GM19468 (cell line): ENCODE results near the gene TEP1.
"Not testable (repeated sequence)": the region's sequence is repeated elsewhere in the genome, so short reads cannot be mapped to it uniquely, and the experiment has no call there.

ENCODE experiments used
- ATAC-seq: cut with Tn5 transposase; IDR thresholded peaks from one replicate; pipeline ENCODE4 v1.9.1; 2021; ENCODE audit warnings: mild to moderate bottlenecking, moderate library complexity, moderate number of reproducible peaks; ENCODE audit not compliant: unreplicated experiment; ENCODE audit errors: extremely low read depth

The TEP1 gene

GRCh38 chr14:20397511-20397910 is 15.8 kb downstream of the TEP1 start:
- no peak for ATAC-seq

GRCh38 chr14:20391505-20391904 is 21.8 kb downstream of the TEP1 start:
- ATAC-seq: no peak

DNA sequence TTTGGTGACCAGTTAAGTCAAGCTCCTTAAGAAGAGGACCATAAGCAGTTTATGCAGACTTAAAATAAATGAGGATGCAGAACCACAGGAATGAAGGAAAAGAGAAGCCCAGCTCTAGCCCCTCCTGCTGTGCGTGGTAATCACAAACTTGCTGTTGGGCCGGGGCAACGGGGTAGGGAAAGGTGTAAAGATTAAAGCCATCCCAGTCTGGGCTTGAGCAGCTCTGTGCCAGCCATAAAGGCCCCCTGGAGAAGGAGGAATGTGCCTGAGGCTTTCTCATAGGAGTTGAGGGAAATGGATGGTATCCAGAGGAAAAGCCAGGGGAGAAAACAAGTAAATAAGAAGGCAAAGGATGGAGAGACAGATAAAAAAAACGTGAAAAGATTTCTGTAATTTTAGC is 25.1 kb downstream of the TEP1 start:
- no peak for ATAC-seq

GRCh38 chr14:20387576-20387975 is 25.7 kb downstream of the TEP1 start:
- ATAC-seq: peak; percentile 58

DNA sequence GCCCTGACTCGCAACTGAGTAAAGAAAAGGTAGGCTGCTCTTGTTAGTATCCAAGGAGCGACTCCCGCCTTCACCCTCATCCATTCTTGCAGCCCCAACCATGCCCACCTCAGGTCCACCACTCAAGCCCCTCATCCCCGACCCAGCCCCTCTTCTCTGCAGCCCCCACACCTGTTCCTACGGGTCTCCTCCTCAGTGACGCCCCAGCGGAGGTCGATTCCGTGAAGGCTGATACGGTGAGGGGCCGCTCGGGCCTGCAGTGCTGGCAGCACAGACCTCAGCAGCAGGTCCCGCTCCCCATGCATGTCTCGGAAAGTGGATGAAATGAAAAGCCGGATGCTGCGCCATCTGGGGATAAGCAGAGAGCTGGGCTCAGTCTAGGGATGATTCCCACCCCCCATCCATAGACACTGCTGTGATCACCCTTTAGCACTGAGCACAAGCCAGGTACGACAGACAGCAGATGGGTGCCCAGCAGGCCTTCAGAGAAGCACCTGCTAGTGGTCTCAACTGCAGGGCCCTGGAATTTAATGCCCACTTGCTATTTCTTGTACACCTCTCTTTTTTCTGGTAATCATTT is 26.9 kb downstream of the TEP1 start:
- ATAC-seq: no peak

DNA sequence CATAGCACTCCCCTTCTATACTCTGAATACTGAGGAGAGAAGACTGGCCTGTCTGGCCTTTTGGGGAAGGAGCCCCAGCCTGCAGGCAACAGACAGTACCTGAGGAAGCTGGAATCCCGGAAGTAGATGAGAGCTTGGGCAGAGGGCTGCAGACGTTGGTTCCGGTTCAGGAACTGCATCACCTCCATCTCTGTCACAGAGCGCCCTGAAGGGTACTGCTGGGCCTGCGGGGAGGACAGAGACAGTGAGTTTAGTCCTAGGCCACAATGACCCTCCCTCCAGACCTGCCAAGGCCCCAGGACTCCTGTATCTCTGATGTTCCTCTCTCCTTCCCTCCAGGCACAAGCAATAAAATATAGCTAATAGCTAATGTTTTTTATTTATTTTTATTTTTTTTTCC is 28.4 kb downstream of the TEP1 start:
- no peak for ATAC-seq

DNA sequence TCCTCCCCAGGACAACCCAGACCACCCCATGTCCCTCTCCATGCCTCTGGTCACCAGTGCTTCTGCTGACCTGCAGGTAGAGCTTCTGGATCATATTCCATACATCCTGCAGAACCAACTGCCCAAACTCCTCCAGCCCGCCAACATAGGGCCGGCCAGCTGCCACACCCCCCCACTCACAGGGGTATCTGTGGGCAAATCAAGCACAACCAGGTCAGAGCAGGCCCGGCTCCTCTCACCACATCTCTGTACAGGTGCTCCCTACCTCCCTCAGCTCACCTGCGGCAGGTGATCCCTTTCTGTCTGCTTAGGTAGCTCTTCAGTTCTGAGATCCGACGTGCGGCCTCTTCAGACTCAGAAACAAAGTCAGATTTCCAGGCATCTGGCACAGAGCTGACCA is 29.0 kb downstream of the TEP1 start:
- no peak for ATAC-seq

DNA sequence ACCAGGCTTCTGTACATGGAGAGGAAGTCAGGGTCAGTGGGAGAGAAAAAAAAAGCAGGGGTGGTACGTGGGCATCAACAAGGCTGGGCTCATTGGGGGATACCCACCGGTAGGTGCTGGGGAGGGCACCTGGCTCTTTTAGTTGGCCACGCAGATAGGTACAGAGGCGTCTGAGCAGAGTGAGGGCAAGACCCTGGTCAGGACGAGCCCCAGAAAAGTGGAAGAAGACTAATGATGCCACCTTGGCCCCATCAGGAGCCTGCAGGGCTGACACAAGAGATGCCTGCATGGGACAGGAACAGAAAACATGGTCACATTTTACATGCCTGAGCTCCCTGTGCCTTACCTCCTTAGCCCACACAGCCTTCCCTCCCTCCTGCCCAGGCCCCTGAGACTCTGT is 29.7 kb downstream of the TEP1 start:
- no peak for ATAC-seq

DNA sequence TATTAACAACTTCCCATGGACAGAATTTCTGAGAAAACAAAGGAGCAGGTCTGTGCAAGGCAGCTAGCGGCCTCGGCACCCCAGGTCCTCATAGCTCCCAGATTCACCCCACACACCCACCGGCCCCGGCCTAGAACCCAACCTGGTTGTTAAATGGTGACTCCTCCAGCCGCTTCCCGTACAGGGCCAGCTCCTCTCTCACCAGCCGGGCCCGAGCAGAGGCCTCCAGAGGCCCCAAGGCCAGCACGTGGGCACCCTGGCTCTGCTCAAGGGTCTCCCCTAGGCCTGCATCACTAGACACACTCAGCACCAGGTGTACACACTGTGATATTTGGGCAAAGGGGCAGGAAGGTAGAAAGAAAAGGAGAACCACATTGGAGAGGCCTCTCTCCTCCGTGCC is 30.3 kb downstream of the TEP1 start:
- ATAC-seq: no peak

DNA sequence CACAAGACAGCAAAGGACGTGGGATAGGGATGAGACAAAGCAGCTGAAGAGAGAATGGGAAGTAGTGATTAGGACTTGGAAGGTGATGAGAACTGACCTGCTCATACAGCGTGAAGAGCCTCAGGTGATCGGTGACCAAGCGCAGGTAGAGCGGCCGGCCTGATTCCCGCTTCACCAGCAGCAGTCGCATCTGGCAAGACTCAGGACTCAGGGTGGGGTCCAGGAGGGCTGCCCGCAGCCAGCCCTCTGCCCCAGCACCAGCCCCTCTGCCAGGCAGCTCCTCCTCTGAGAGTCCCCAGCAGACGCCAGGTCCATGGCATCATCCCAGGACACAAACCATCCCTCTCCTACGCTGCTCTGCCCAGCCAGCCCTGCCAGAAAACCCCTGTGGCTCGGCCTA is 30.8 kb downstream of the TEP1 start:
- ATAC-seq: no peak

GRCh38 chr14:20381341-20381740 is 32.0 kb downstream of the TEP1 start:
- no peak for ATAC-seq

DNA sequence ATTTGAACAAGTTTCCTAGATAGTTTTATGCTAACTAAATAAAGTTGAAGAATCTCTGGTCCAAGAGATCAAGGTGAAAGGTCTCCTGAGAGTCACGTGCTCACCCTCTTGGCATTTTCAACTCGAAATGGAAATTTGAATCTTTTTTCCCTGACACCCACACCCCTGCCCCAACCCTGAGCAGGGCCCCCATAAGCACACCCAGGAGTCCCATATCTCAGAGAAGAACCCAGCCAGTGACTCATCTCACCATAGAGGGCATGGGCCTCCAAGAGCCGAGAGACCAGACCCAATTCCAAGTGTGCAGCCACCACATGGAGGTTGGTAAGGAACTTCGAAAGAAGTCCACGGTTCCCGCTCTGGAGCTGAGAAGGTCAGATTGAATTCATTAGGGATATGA is 32.6 kb downstream of the TEP1 start:
- ATAC-seq: no peak

DNA sequence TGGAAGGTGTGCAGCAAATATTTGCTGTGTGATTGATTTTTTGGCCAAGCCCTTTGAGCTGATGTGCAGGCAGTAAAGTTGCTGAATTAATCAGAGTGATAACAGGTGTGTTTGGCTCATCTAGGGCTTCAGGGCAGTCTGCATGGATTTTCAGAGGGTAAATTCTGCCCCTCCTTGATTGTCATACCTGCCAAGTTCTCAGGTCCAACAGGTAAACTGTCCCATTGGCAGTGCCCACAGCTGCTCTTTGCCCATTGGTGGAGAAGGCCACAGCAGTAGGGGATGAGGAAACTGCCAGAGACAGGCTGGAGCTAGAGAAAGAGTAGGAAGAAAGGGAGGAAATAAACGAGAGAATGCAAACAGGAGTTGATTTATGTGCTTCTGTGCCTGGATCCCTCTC is 33.6 kb downstream of the TEP1 start:
- ATAC-seq: no peak

DNA sequence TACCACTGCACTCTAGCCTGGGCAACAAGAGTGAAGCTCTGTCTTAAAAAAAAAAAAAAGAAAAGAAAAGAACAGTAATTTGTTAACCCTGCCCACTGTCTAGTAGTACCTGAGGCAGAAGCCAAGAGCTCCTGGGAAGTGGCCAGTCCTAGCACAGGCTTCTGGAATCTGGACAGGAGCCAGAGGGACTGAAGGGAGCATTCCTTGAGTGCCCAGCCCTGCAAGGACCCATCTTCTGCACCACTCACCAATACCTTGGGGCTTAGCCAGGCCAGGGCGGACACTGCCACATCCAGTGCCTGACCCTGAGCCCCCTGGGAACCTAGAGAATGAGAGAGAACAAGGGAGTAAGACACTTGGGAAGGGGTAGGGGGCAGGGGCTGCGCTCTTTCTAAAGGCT is 36.1 kb downstream of the TEP1 start:
- ATAC-seq: no peak

- no peak for ATAC-seq
Observed at GRCh38 chr14:20376071-20376588, 37.2 kb downstream of the TEP1 start.

GRCh38 chr14:20375471-20375870 is 37.8 kb downstream of the TEP1 start:
- ATAC-seq: no peak

- ATAC-seq: no peak
Observed at GRCh38 chr14:20372796-20373195, 40.5 kb downstream of the TEP1 start.

- ATAC-seq: no peak
Observed at GRCh38 chr14:20365928-20366327, 47.4 kb downstream of the TEP1 start.

DNA sequence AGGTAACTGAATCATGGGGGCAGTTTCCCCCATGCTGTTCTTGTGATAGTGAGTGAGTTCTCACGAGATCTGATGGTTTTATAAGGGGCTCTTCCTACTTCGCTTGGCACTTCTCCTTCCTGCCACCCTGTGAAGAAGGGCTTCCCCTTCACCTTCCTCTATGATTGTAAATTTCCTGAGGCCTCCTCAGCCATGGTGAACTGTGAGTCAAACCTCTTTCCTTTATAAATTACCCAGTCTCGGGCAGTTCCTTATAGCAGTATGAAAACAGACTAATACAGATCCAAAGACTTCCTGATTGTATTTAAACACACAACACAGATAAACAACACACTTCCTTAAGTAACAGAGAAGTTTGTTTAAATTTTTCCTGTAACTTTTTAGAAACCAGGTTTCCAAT is 54.8 kb downstream of the TEP1 start:
- ATAC-seq: not testable (repeated sequence)

- ATAC-seq: no peak
Observed at GRCh38 chr14:20356422-20356821, 56.9 kb downstream of the TEP1 start.

GRCh38 chr14:20350860-20351259 is 62.4 kb downstream of the TEP1 start:
- no peak for ATAC-seq

- ATAC-seq: no peak
Observed at GRCh38 chr14:20350282-20350681, 63.0 kb downstream of the TEP1 start.

DNA sequence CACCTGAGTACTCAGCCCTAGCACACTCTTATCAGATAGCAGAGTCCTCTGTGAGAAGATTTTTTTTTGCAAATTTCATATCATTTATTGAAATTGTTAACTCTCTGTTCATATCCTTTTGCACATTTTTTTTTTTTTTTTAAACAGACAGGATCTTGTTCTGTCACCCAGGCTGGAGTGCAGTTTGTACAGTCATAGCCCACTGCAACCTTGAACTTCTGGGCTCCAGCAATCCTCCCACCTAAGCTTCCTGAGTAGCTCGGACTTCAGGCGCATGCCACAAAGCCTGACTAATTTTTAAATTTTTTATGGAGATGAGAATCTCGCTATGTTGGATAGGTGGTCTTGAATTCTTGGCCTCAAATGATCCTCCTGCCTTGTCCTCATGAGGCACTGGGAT is 65.6 kb downstream of the TEP1 start:
- no peak for ATAC-seq
